Fibroblast of villous mesenchyme (primary cell): Measurements from ENCODE around the gene ZMYND11. TPM values are rescaled to one million over a fixed set of nuclear protein-coding genes. Genes with fewer than 3 reads are reported as not detected.
A peak's percentile ranks its signal among the peaks of the same experiment; 100 is the strongest.
"Not testable (repeated sequence)": the region's sequence is repeated elsewhere in the genome, so short reads cannot be mapped to it uniquely, and the experiment has no call there.

Experiments used
- DNase-seq: peaks from one replicate; pipeline ENCODE4 v3.0.0-alpha.2; 2010; ENCODE audit warnings: low read depth
- H3K4me3 ChIP-seq: 2 replicates; pipeline ENCODE4 v1.5.1; 2011; ENCODE audit warnings: low read depth, mild to moderate bottlenecking, low read length
- CTCF ChIP-seq: IDR thresholded peaks from 2 replicates; pipeline ENCODE4 v1.5.1; 2012; ENCODE audit warnings: low read depth, mild to moderate bottlenecking, low read length; ENCODE audit not compliant: insufficient read depth
- total RNA-seq: library from RNA; depleted of rRNA; stranded (reverse); fragments of >200 nt; gene quantifications from 2 replicates; pipeline ENCODE4 v1.2.3, GENCODE V29; 2012

The ZMYND11 gene
- total RNA-seq, 1 donor: 53.5 TPM

DNA sequence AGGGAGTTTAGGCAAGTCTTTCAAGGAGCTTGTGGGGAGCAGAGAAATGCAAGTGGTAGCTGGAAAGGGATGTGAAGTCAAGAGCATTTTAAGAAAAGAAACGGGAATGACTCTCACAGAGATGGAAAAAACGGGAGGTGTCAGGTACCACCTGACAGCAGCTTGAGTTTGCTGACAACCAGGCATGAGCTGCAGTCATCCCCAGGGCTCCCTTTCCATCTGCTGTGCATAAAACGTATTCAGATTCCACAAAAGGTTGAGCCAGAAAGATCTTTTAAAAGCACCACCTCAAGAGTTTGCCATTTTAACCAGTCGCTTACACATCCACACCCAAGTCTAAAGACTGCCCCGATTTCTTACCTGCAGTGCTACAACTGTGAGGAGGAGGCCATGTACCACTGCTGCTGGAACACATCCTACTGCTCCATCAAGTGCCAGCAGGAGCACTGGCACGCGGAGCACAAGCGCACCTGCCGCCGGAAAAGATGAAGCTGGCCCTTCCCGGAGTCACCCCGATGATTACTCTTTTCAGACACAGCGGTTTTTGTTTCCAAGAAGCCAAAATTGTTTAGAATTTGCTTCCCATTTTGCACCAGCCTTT is 116.8 kb downstream of the ZMYND11 start:
- no peak for TF ChIP-seq CTCF
- no peak for DNase-seq

DNA sequence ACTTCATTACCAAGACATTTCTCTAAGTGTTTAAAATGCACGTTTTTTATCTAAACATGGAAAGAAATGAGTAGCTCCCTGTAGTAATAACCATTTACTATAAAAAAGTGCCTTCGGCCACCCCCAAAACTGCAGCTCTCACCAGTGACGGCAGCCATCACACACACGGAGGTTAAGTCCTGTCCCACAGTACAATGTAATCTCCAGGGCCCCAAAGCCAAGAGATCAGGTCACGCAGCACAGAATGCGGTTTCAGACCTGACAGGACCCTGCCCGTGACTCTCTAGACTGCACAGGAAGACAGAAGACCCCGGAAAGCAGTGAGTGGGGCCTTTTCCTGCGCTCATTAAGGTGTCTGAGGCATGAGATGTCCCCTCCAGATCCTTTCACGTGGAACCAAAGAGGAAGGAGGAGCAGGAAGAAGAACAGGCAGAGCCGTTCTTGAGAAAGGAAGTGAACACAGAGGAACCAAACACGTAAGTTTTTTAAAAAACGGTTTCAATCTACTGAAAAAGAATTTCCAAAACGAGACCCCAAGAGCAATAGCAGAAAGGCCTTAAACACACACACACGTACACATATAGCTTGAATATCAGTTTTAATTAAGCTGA is 125.7 kb downstream of the ZMYND11 start:
- no peak for TF ChIP-seq CTCF
- no peak for DNase-seq
- H3K4me3 ChIP-seq: no peak overlapping the region

More for the DNA sequence above, 116.8 kb downstream of the ZMYND11 start:
- no peak overlapping the region for H3K4me3 ChIP-seq

GRCh38 chr10:264160-265073 is 129.2 kb downstream of the ZMYND11 start:
- DNase-seq, H3K4me3 ChIP-seq: not testable (repeated sequence)

DNA sequence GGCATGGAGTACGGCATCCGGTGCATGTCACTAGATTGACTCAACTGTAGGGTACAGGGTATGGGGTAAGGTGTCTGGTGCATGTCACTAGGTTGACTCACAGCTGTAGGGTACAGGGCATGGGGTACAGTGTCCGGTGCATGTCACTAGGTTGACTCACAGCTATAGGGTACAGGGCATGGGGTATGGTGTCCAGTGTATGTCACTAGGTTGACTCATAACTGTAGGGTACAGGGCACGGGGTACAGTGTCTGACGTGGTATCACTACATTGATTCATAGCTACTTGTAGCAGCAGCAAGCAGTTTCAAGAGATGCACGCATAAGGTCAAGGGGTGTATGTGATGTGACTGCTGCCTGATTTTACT is 129.8 kb downstream of the ZMYND11 start:
- not testable (repeated sequence) for H3K4me3 ChIP-seq, DNase-seq

DNA sequence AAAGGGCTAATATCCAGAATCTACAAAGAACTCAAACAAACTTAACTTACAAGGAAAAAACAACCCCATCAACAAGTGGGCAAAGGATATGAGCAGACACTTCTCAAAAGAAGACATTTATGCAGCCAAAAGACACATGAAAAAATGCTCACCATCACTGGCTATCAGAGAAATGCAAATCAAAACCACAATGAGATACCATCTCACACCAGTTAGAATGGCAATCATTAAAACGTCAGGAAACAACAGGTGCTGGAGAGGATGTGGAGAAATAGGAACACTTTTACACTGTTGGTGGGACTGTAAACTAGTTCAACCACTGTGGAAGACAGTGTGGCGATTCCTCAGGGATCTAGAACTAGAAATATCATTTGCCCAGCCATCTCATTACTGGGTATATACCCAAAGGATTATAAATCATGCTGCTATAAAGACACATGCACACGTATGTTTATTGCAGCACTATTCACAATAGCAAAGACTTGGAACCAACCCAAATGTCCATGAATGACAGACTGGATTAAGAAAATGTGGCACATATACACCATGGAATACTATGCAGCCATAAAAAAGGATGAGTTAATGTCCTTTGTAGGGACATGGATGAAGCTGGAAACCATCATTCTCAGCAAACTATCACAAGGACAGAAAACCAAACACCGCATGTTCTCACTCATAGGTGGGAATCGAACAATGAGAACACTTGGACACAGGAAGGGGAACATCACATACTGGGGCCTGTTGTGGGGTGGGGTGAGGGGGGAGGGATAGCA is 130.7 kb downstream of the ZMYND11 start:
- not testable (repeated sequence) for DNase-seq, H3K4me3 ChIP-seq

GRCh38 chr10:266974-267425 is 131.7 kb downstream of the ZMYND11 start:
- H3K4me3 ChIP-seq: no peak overlapping the region
- peak; percentile 62 for DNase-seq
- TF ChIP-seq CTCF: no peak

GRCh38 chr10:267705-268104 is 132.4 kb downstream of the ZMYND11 start:
- TF ChIP-seq CTCF: no peak
- DNase-seq: no peak

DNA sequence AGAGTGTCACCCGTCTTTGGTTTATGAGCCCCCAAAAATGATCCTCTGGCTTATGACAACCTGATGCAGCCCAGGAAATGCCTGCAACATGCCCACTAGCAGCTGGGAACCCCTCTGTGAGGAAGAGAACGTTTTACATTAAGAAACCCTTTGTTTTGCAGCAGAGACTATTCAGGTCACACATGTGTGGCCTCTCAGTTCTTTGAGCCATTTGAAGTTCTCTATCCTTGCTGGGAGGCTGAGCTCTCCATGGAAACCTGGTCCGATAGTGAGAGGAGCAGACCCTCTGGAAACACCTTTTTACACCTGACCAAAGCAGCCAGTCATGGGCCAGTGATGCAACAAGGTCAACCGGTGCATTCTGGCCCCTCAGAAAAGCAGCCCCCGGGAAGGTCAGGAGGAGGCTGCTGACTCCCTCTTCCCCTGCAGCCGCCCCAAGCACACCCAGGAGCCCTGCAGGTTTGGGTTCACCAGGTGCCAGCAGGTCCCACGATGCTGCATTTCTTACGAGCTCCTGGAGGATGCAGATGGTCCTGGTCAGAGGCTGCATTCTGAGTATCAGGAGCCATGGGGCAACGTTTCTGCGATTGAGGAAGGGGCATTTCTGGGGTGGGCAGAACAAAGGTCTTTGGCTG is 134.3 kb downstream of the ZMYND11 start:
- H3K4me3 ChIP-seq: no peak overlapping the region
- no peak for DNase-seq
- no peak for TF ChIP-seq CTCF

More at GRCh38 chr10:267705-268104, 132.4 kb downstream of the ZMYND11 start:
- H3K4me3 ChIP-seq: no peak overlapping the region
